ENCODE results near the gene RBM43. TPM values are rescaled to one million over a fixed set of nuclear protein-coding genes. Genes with fewer than 3 reads are reported as not detected.

RBM43 gene
- total RNA-seq, 1 donor from 2014 or later = 3.9 TPM

DNA sequence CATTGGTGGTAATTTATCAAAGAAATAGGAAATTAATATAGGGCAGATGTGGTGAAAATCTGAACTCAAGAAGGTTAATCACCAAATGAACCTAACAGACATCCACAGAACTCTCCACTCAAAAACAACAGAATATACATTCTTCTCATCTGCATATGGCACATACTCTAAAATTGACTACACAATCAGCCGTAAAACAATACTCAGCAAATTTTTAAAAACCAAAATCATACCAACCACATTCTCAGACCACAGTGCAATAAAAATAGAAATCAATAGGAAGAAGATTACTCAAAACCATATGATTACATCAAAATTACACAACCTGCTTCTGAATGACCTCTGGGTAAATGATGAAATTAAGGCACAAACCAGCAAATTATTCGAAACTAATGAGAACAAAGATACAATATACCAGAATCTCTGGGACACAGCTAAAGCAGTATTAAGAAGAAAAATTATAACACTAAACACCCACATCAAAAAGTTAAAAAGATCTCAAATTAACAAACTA, 31.0 kb downstream of the RBM43 start:
- H3K36me3 ChIP-seq = no peaks in the 10 kb centered on the region
- no peak overlapping the region for H3K4me3 ChIP-seq
- H3K27me3 ChIP-seq = no peaks in the 10 kb centered on the region
- H3K4me1 ChIP-seq = no peaks in the 10 kb centered on the region
- no peak overlapping the region for H3K27ac ChIP-seq
- intact Hi-C loops (cut with DNase I) = no loop called here
- no peaks in the 10 kb centered on the region for H3K9me3 ChIP-seq
- TF ChIP-seq POLR2AphosphoS5 (IDR thresholded peaks at IDR 0.05; ENCODE audit: insufficient read depth in 1 of 2, low read depth in 1 of 2) = no peak
- no peak for TF ChIP-seq POLR2A (IDR thresholded peaks at IDR 0.05)
- TF ChIP-seq, protein P1, sequence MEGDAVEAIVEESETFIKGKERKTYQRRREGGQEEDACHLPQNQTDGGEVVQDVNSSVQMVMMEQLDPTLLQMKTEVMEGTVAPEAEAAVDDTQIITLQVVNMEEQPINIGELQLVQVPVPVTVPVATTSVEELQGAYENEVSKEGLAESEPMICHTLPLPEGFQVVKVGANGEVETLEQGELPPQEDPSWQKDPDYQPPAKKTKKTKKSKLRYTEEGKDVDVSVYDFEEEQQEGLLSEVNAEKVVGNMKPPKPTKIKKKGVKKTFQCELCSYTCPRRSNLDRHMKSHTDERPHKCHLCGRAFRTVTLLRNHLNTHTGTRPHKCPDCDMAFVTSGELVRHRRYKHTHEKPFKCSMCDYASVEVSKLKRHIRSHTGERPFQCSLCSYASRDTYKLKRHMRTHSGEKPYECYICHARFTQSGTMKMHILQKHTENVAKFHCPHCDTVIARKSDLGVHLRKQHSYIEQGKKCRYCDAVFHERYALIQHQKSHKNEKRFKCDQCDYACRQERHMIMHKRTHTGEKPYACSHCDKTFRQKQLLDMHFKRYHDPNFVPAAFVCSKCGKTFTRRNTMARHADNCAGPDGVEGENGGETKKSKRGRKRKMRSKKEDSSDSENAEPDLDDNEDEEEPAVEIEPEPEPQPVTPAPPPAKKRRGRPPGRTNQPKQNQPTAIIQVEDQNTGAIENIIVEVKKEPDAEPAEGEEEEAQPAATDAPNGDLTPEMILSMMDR (IDR thresholded peaks at IDR 0.05) = no peak
- DNase-seq (ENCODE audit: extremely low spot score in 2 of 2) = no peak

- Histone ChIP-seq H3K36me3 (no peaks in the 10 kb centered on the region), H3K27ac (no peak overlapping the region), H3K27me3 (no peaks in the 10 kb centered on the region), H3K9me3 (no peaks in the 10 kb centered on the region), H3K4me3 (no peak overlapping the region), H3K4me1 (no peaks in the 10 kb centered on the region)
- intact Hi-C loops (cut with DNase I) = no loop called here
- TF ChIP-seq POLR2AphosphoS5 (IDR thresholded peaks at IDR 0.05; ENCODE audit: insufficient read depth in 1 of 2, low read depth in 1 of 2) (no peak), POLR2A (IDR thresholded peaks at IDR 0.05) (no peak)
- TF ChIP-seq, protein P1 (IDR thresholded peaks at IDR 0.05) = no peak
- no peak for DNase-seq (ENCODE audit: extremely low spot score in 2 of 2)
Observed at GRCh38 chr2:151228847-151229512, 32.7 kb downstream of the RBM43 start.

DNA sequence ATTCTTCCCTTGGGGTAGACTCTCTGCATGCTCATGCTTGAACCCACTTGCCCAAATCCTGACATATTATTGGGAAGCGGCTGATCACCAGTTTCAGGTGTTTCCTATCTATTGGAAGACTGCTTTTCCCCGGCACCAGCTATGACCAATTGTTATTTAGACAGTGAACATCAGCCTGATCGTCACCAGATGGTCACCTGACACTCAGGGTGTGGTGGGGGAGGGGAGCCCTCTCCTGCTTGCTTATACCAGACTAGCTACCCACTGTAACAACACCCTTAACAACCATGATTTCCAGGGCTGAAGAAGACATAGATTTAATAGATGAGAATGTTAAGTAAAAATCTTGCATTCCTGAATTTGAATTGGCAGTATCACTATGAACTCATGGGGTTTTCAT, 44.3 kb downstream of the RBM43 start:
- Histone ChIP-seq H3K4me3 (no peak overlapping the region), H3K36me3 (no peaks in the 10 kb centered on the region), H3K27me3 (no peaks in the 10 kb centered on the region), H3K9me3 (no peaks in the 10 kb centered on the region), H3K27ac (no peak overlapping the region), H3K4me1 (no peaks in the 10 kb centered on the region)
- TF ChIP-seq POLR2A (IDR thresholded peaks at IDR 0.05) (no peak), POLR2AphosphoS5 (IDR thresholded peaks at IDR 0.05; ENCODE audit: insufficient read depth in 1 of 2, low read depth in 1 of 2) (no peak)
- TF ChIP-seq, protein P1 (IDR thresholded peaks at IDR 0.05) = no peak
- intact Hi-C loops (cut with DNase I) = no loop called here
- DNase-seq (ENCODE audit: extremely low spot score in 2 of 2) = no peak

DNA sequence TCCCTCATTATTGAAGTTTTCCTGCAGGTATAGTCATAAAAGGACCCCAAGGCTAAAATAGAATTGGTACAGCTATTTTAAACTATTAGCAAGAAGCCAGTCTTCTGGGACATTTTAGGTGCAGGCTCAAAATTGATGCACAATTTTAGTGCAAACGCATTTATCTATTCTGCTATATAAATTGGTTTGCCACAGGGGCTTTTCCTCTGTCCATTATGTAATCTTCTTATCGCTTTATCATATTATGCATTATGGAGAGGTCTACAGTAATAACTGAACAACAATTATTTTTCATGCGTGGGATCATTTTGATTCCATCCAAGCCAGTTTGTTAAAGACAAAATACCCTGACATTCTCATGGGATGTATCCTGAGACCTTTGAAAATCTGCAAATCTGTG, 54.6 kb downstream of the RBM43 start:
- Histone ChIP-seq H3K27me3 (no peaks in the 10 kb centered on the region), H3K9me3 (no peaks in the 10 kb centered on the region), H3K27ac (no peak overlapping the region), H3K4me1 (no peaks in the 10 kb centered on the region), H3K4me3 (no peak overlapping the region), H3K36me3 (no peaks in the 10 kb centered on the region)
- DNase-seq (ENCODE audit: extremely low spot score in 2 of 2) = no peak
- intact Hi-C loops (cut with DNase I) = no loop called here
- no peak for TF ChIP-seq POLR2AphosphoS5 (IDR thresholded peaks at IDR 0.05; ENCODE audit: insufficient read depth in 1 of 2, low read depth in 1 of 2)
- TF ChIP-seq, protein P1 (IDR thresholded peaks at IDR 0.05) = no peak

GRCh38 chr2:151206446-151206968, 55.2 kb downstream of the RBM43 start:
- TF ChIP-seq, protein P1 (IDR thresholded peaks at IDR 0.05) = no peak
- no peak for TF ChIP-seq POLR2A (IDR thresholded peaks at IDR 0.05)
- TF ChIP-seq POLR2AphosphoS5 (IDR thresholded peaks at IDR 0.05; ENCODE audit: insufficient read depth in 1 of 2, low read depth in 1 of 2) = no peak
- DNase-seq (ENCODE audit: extremely low spot score in 2 of 2) = no peak
- no peaks in the 10 kb centered on the region for H3K27me3 ChIP-seq

More at GRCh38 chr2:151206446-151206968, 55.2 kb downstream of the RBM43 start:
- no peaks in the 10 kb centered on the region for H3K4me1 ChIP-seq
- no peak overlapping the region for H3K27ac ChIP-seq
- intact Hi-C loops (cut with DNase I) = no loop called here
- no peaks in the 10 kb centered on the region for H3K36me3 ChIP-seq
- H3K9me3 ChIP-seq = no peaks in the 10 kb centered on the region
- H3K4me3 ChIP-seq = no peak overlapping the region

All from vagina (tissue), 2 donors.